ENCODE results near the gene PCDHB11. TPM values are rescaled to one million over a fixed set of nuclear protein-coding genes. Genes with fewer than 3 reads are reported as not detected.
A peak's percentile ranks its signal among the peaks of the same experiment; 100 is the strongest.
"Not testable (repeated sequence)": the region's sequence is repeated elsewhere in the genome, so short reads cannot be mapped to it uniquely, and the experiment has no call there.

PCDHB11 gene
- total and polyA plus RNA-seq, 2 experiments from 2014 or later = 0.19 to 1.3 TPM

DNA sequence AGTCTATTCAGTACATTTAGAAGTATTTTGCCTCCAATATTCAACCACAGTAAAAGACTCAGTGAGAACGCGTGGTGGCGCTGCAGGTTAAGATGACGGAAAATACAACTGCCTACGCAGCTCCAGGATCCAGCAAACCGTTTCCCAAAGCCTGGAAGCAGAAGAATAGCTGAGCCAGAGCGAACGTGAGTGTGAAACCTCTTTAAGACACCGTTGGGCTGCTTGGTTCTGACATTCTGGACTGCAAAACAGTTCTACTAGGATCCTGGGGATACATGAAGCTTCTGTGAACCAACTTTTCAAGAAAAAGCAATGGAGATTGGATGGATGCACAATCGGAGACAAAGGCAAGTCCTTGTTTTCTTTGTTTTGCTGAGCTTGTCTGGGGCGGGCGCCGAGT is 17.2 kb upstream of the PCDHB11 start, which contains the start of gene PCDHB16:
TSS of gene PCDHB16 (plus strand) at position 140 of the 400 bp plus-strand sequence. CDS start at position 313, 173 bp downstream.
- Histone ChIP-seq H3K4me3 (peak within 1 kb of the TSS; percentile 29; the same call in 1 of the 2 replicates), H2AFZ (peak within 1 kb of the TSS; percentile 44; the same call in 1 of the 2 replicates)
- peak; percentile 69 for ATAC-seq

GRCh38 chr5:141184117-141184855 is 15.1 kb upstream of the PCDHB11 start:
- not testable (repeated sequence) for H3K4me3 ChIP-seq; H3K4me2 ChIP-seq; H3F3A ChIP-seq (replicated peaks; ENCODE audit: low read depth); ATAC-seq; H4K20me1 ChIP-seq (replicated peaks; ENCODE audit: insufficient read depth); H3K4me1 ChIP-seq (ENCODE audit: insufficient read depth); H3K27me3 ChIP-seq (ENCODE audit: insufficient read depth); H3K27ac ChIP-seq (ENCODE audit: low read depth); H3K36me3 ChIP-seq (ENCODE audit: insufficient read depth); H3K27me3 Mint-ChIP-seq (ENCODE audit: insufficient read depth, low read depth, poor library complexity); H3K27ac Mint-ChIP-seq; H3K4me3 Mint-ChIP-seq; H3K79me2 ChIP-seq (replicated peaks; ENCODE audit: insufficient read depth); H3K9me2 ChIP-seq (ENCODE audit: insufficient read depth); H2AFZ ChIP-seq; DNase-seq (ENCODE audit: low spot score)
- Mint-ChIP-seq H3K9me3 (peaks cover 31% of the 10 kb centered on the region), H3K36me3 (ENCODE audit: low read depth) (peaks cover 27% of the 10 kb centered on the region), H3K4me1 (peaks cover 12% of the 10 kb centered on the region)

More for the DNA sequence above, 17.2 kb upstream of the PCDHB11 start, which contains the start of gene PCDHB16:
- Histone ChIP-seq H3K4me2 (peak within 1 kb of the TSS; percentile 22; the same call in 1 of the 2 replicates), H3K36me3 (ENCODE audit: insufficient read depth) (no peaks in the 10 kb centered on the region; the same call in 1 of the 2 replicates), H3K27me3 (ENCODE audit: insufficient read depth) (no peaks in the 10 kb centered on the region), H3F3A (replicated peaks; ENCODE audit: low read depth) (no peaks in the 10 kb centered on the region), H3K4me1 (ENCODE audit: insufficient read depth) (no peaks in the 10 kb centered on the region), H3K27ac (ENCODE audit: low read depth) (no peak within 1 kb of the TSS), H3K79me2 (replicated peaks; ENCODE audit: insufficient read depth) (no peaks in the 10 kb centered on the region), H4K20me1 (replicated peaks; ENCODE audit: insufficient read depth) (no peaks in the 10 kb centered on the region), H3K9me2 (ENCODE audit: insufficient read depth) (no peaks in the 10 kb centered on the region; the same call in 1 of the 2 replicates)
- H3K27me3 Mint-ChIP-seq (ENCODE audit: insufficient read depth, low read depth, poor library complexity) = no peaks in the 10 kb centered on the region
- H3K27ac Mint-ChIP-seq = no peak within 1 kb of the TSS
- H3K9me3 Mint-ChIP-seq = peaks cover 27% of the 10 kb centered on the region
- H3K4me3 Mint-ChIP-seq = peak within 1 kb of the TSS; percentile 58
- peaks cover 12% of the 10 kb centered on the region for H3K4me1 Mint-ChIP-seq
- TF ChIP-seq STAT1 (IDR thresholded peaks at IDR 0.05; ENCODE audit: unreplicated experiment) (no peak), CREB1 (CRISPR knock-in tag; IDR thresholded peaks at IDR 0.05; ENCODE audit: low read depth) (peak; percentile 69)
- TF ChIP-seq, protein P1, sequence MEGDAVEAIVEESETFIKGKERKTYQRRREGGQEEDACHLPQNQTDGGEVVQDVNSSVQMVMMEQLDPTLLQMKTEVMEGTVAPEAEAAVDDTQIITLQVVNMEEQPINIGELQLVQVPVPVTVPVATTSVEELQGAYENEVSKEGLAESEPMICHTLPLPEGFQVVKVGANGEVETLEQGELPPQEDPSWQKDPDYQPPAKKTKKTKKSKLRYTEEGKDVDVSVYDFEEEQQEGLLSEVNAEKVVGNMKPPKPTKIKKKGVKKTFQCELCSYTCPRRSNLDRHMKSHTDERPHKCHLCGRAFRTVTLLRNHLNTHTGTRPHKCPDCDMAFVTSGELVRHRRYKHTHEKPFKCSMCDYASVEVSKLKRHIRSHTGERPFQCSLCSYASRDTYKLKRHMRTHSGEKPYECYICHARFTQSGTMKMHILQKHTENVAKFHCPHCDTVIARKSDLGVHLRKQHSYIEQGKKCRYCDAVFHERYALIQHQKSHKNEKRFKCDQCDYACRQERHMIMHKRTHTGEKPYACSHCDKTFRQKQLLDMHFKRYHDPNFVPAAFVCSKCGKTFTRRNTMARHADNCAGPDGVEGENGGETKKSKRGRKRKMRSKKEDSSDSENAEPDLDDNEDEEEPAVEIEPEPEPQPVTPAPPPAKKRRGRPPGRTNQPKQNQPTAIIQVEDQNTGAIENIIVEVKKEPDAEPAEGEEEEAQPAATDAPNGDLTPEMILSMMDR (conservative IDR thresholded peaks at IDR 0.05; ENCODE audit: low read depth in 2 of 2) = peak; percentile 83 to 85
- peak; percentile 89 for DNase-seq (ENCODE audit: low spot score)
- peaks cover 23% of the 10 kb centered on the region for H3K36me3 Mint-ChIP-seq (ENCODE audit: low read depth)

GRCh38 chr5:141186897-141187512 is 12.4 kb upstream of the PCDHB11 start, which contains the start of gene PCDHB9:
PCDHB9 (plus strand) TSS chr5:141187161; CDS start chr5:141187319, 158 bp downstream.
- H3K27me3 Mint-ChIP-seq (ENCODE audit: insufficient read depth, low read depth, poor library complexity) = no peaks in the 10 kb centered on the region
- no peak for TF ChIP-seq EZH2 (IDR thresholded peaks at IDR 0.05; ENCODE audit: low read depth, unreplicated experiment)
- TF ChIP-seq, protein P1 (conservative IDR thresholded peaks at IDR 0.05; ENCODE audit: low read depth in 2 of 2) = peak; percentile 85 to 99
- peaks cover 12% of the 10 kb centered on the region for H3K4me1 Mint-ChIP-seq
- Histone ChIP-seq H3K27me3 (ENCODE audit: insufficient read depth) (no peaks in the 10 kb centered on the region), H3K36me3 (ENCODE audit: insufficient read depth) (no peaks in the 10 kb centered on the region), H3K79me2 (replicated peaks; ENCODE audit: insufficient read depth) (no peaks in the 10 kb centered on the region), H3K4me1 (ENCODE audit: insufficient read depth) (no peaks in the 10 kb centered on the region), H3K4me3 (no peak within 1 kb of the TSS), H3K4me2 (no peak within 1 kb of the TSS), H3K27ac (ENCODE audit: low read depth) (no peak within 1 kb of the TSS), H3K9me2 (ENCODE audit: insufficient read depth) (no peaks in the 10 kb centered on the region), H4K20me1 (replicated peaks; ENCODE audit: insufficient read depth) (no peaks in the 10 kb centered on the region), H3F3A (replicated peaks; ENCODE audit: low read depth) (no peaks in the 10 kb centered on the region), H2AFZ (0 out of 2 replicates have a peak within 1 kb of the TSS, but pooled peaks have one; percentile 40)
- ATAC-seq (peak; percentile 77), DNase-seq (ENCODE audit: low spot score) (peak; percentile 86)
- no peak within 1 kb of the TSS for H3K27ac Mint-ChIP-seq
- H3K36me3 Mint-ChIP-seq (ENCODE audit: low read depth) = peaks cover 25% of the 10 kb centered on the region
- H3K4me3 Mint-ChIP-seq = peak within 1 kb of the TSS; percentile 36
- H3K9me3 Mint-ChIP-seq = peaks cover 34% of the 10 kb centered on the region

DNA sequence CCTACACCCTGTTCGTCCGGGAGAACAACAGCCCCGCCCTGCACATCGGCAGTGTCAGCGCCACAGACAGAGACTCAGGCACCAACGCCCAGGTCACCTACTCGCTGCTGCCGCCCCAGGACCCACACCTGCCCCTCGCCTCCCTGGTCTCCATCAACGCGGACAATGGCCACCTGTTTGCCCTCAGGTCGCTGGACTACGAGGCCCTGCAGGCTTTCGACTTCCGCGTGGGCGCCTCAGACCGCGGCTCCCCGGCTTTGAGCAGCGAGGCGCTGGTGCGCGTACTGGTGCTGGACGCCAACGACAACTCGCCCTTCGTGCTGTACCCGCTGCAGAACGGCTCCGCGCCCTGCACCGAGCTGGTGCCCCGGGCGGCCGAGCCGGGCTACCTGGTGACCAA is 10.7 kb upstream of the PCDHB11 start:
- not testable (repeated sequence) for H3K27ac Mint-ChIP-seq; H3K4me3 Mint-ChIP-seq; H3K27me3 Mint-ChIP-seq (ENCODE audit: insufficient read depth, low read depth, poor library complexity)

More for the DNA sequence above, 10.7 kb upstream of the PCDHB11 start:
- not testable (repeated sequence) for H3K36me3 ChIP-seq (ENCODE audit: insufficient read depth); H3K4me1 Mint-ChIP-seq; ATAC-seq; H3K27me3 ChIP-seq (ENCODE audit: insufficient read depth); H3K4me3 ChIP-seq; H3K9me2 ChIP-seq (ENCODE audit: insufficient read depth); H4K20me1 ChIP-seq (replicated peaks; ENCODE audit: insufficient read depth); H3K4me2 ChIP-seq; DNase-seq (ENCODE audit: low spot score); H3K79me2 ChIP-seq (replicated peaks; ENCODE audit: insufficient read depth); H3K4me1 ChIP-seq (ENCODE audit: insufficient read depth); H2AFZ ChIP-seq; H3F3A ChIP-seq (replicated peaks; ENCODE audit: low read depth); H3K27ac ChIP-seq (ENCODE audit: low read depth)
- H3K9me3 Mint-ChIP-seq = peaks cover 30% of the 10 kb centered on the region
- peaks cover 20% of the 10 kb centered on the region for H3K36me3 Mint-ChIP-seq (ENCODE audit: low read depth)
